ENCODE results near the gene PRCP. TPM values are rescaled to one million over a fixed set of nuclear protein-coding genes. Genes with fewer than 3 reads are reported as not detected.

The PRCP gene
- total and polyA plus RNA-seq, 12 donors, result 29.9 to 196 (median 133) TPM

DNA sequence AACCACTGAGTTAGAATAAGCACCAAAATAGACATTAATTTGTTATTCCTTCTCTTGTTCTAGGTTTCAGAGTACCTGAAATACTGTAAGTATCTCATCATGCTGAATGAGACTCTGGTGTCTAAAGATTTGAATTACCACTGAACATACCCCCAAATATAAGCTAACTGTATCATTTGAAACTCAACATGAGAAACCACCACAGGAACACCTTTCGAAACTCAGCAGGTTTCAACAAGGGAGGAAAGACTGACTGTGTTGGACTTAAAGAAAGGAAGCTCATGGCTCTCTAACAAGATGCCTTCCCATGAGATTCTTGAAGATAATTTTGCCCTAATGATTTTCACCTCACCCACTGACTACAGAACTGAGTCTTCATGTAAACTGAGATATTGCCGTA lies 37.0 kb downstream of the PRCP start:
- Histone ChIP-seq H3K27me3 (no peaks in the 10 kb centered on the region), H3K27ac (no peak overlapping the region), H3K9me3 (replicated peaks in 1 of 3) (no peaks in the 10 kb centered on the region), H3K4me1 (replicated peaks in 1 of 2) (peaks cover 19 to 40% of the 10 kb centered on the region in 2 donors), H3K36me3 (replicated peaks in 1 of 2) (no peaks in the 10 kb centered on the region), H3K4me3 (no peak overlapping the region)
- intact Hi-C loops (cut with DNase I), result loop anchor here in 1 of 2 donors (10.0 kb wide), 1 partner anchor 148 kb away; no protein-coding TSS in a partner anchor
- 95 to 97% (median 97%) methylated on average over 2 of the region's 2 CpGs for WGBS, 4 donors
- TF ChIP-seq, protein P1, sequence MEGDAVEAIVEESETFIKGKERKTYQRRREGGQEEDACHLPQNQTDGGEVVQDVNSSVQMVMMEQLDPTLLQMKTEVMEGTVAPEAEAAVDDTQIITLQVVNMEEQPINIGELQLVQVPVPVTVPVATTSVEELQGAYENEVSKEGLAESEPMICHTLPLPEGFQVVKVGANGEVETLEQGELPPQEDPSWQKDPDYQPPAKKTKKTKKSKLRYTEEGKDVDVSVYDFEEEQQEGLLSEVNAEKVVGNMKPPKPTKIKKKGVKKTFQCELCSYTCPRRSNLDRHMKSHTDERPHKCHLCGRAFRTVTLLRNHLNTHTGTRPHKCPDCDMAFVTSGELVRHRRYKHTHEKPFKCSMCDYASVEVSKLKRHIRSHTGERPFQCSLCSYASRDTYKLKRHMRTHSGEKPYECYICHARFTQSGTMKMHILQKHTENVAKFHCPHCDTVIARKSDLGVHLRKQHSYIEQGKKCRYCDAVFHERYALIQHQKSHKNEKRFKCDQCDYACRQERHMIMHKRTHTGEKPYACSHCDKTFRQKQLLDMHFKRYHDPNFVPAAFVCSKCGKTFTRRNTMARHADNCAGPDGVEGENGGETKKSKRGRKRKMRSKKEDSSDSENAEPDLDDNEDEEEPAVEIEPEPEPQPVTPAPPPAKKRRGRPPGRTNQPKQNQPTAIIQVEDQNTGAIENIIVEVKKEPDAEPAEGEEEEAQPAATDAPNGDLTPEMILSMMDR (IDR thresholded peaks at IDR 0.05), result no peak
- no peak for TF ChIP-seq POLR2A (IDR thresholded peaks at IDR 0.05)
- no peak for DNase-seq

GRCh38 chr11:82862379-82862778 lies 37.9 kb downstream of the PRCP start:
- H3K9me3 ChIP-seq (replicated peaks in 1 of 3), result no peaks in the 10 kb centered on the region
- H3K4me1 ChIP-seq (replicated peaks in 1 of 2), result peaks cover 16 to 35% of the 10 kb centered on the region in 2 donors
- intact Hi-C loops (cut with DNase I), result loop anchor here in 1 of 2 donors (10.0 kb wide), 1 partner anchor 148 kb away; no protein-coding TSS in a partner anchor
- no peaks in the 10 kb centered on the region for H3K36me3 ChIP-seq (replicated peaks in 1 of 2)
- 57 to 93% (median 88%) methylated on average over 2 of the region's 2 CpGs for WGBS, 4 donors
- no peaks in the 10 kb centered on the region for H3K27me3 ChIP-seq
- no peak overlapping the region for H3K27ac ChIP-seq
- no peak for DNase-seq
- TF ChIP-seq, protein P1 (IDR thresholded peaks at IDR 0.05), result no peak
- no peak for TF ChIP-seq POLR2A (IDR thresholded peaks at IDR 0.05)
- H3K4me3 ChIP-seq, result no peak overlapping the region

- intact Hi-C loops (cut with DNase I), result loop anchor here in 1 of 2 donors (10.0 kb wide), 1 partner anchor 145 kb away; no protein-coding TSS in a partner anchor
- Histone ChIP-seq H3K27me3 (no peaks in the 10 kb centered on the region), H3K36me3 (replicated peaks in 1 of 2) (no peaks in the 10 kb centered on the region), H3K4me1 (replicated peaks in 1 of 2) (peaks cover 13 to 27% of the 10 kb centered on the region in 2 donors), H3K9me3 (replicated peaks in 1 of 3) (no peaks in the 10 kb centered on the region), H3K27ac (no peak overlapping the region), H3K4me3 (no peak overlapping the region)
- no peak for DNase-seq
- 85 to 94% (median 89%) methylated on average over 2 of the region's 2 CpGs for WGBS, 4 donors
- TF ChIP-seq, protein P1 (IDR thresholded peaks at IDR 0.05), result no peak
- TF ChIP-seq POLR2A (IDR thresholded peaks at IDR 0.05), result no peak
Measured at GRCh38 chr11:82859750-82860149, 40.5 kb downstream of the PRCP start.

GRCh38 chr11:82858556-82859091 lies 41.6 kb downstream of the PRCP start:
- H3K9me3 ChIP-seq (replicated peaks in 1 of 3), result no peaks in the 10 kb centered on the region
- peak overlapping the region in 3 of 5 donors; percentile 4 to 63 (median 60) for H3K27ac ChIP-seq
- peaks cover 7 to 19% of the 10 kb centered on the region in 2 donors for H3K4me1 ChIP-seq (replicated peaks in 1 of 2)
- H3K4me3 ChIP-seq, result no peak overlapping the region
- no peaks in the 10 kb centered on the region for H3K36me3 ChIP-seq (replicated peaks in 1 of 2)
- WGBS, 4 donors, result 9 to 26% (median 23%) methylated on average over 1 of the region's 1 CpG
- intact Hi-C loops (cut with DNase I), result no loop called here
- H3K27me3 ChIP-seq, result no peaks in the 10 kb centered on the region
- DNase-seq, result no peak
- TF ChIP-seq, protein P1 (IDR thresholded peaks at IDR 0.05), result no peak
- TF ChIP-seq POLR2A (IDR thresholded peaks at IDR 0.05), result no peak

Measured in adrenal gland (tissue), 12 donors.